Stimulated activated CD8-positive, alpha-beta memory T cell treated with anti-CD3 and anti-CD28 coated beads, Interleukin-7, amount 100 ng/mL, for 24 hours (primary cell): Measurements from ENCODE around the gene VSTM2B.
"Not testable (repeated sequence)": the region's sequence is repeated elsewhere in the genome, so short reads cannot be mapped to it uniquely, and the experiment has no call there.

Experiments used
- DNase-seq: peaks from one replicate; pipeline ENCODE4 v3.0.0-alpha.2; 2020; ENCODE audit warnings: low read depth

The VSTM2B gene

GRCh38 chr19:29545866-29546582 lies 20.2 kb downstream of the VSTM2B start:
- no peak for DNase-seq

- DNase-seq = no peak
These were observed 20.9 kb downstream of the VSTM2B start for GRCh38 chr19:29546583-29547190.

- no peak for DNase-seq
These were observed 21.7 kb downstream of the VSTM2B start for GRCh38 chr19:29547361-29547960.

GRCh38 chr19:29547981-29548380 lies 22.2 kb downstream of the VSTM2B start:
- DNase-seq = no peak

GRCh38 chr19:29548483-29549085 lies 22.8 kb downstream of the VSTM2B start:
- no peak for DNase-seq

GRCh38 chr19:29549105-29550070 lies 23.6 kb downstream of the VSTM2B start:
- no peak for DNase-seq

- DNase-seq = no peak
These were observed 25.1 kb downstream of the VSTM2B start for GRCh38 chr19:29550896-29551295.

- no peak for DNase-seq
These were observed 26.0 kb downstream of the VSTM2B start for GRCh38 chr19:29551774-29552173.

GRCh38 chr19:29552454-29553280 lies 26.9 kb downstream of the VSTM2B start:
- DNase-seq = no peak

- no peak for DNase-seq
These were observed 28.4 kb downstream of the VSTM2B start for GRCh38 chr19:29554149-29554548.

GRCh38 chr19:29559110-29559509 lies 33.3 kb downstream of the VSTM2B start:
- DNase-seq = not testable (repeated sequence)

- DNase-seq = no peak
These were observed 33.9 kb downstream of the VSTM2B start for GRCh38 chr19:29559743-29560142.

- DNase-seq = no peak
These were observed 34.7 kb downstream of the VSTM2B start for GRCh38 chr19:29560313-29561075.

- no peak for DNase-seq
These were observed 35.8 kb downstream of the VSTM2B start for GRCh38 chr19:29561601-29562000.

GRCh38 chr19:29562299-29563297 lies 36.8 kb downstream of the VSTM2B start:
- no peak for DNase-seq

GRCh38 chr19:29563486-29564101 lies 37.8 kb downstream of the VSTM2B start:
- no peak for DNase-seq

GRCh38 chr19:29564574-29565005 lies 38.8 kb downstream of the VSTM2B start:
- DNase-seq = no peak

- no peak for DNase-seq
These were observed 39.4 kb downstream of the VSTM2B start for GRCh38 chr19:29565171-29565570.
